Prostate gland (tissue), 2 donors: ENCODE results near the gene ITGAL.

Source experiments
- CTCF ChIP-seq, 4 experiments: fragments of 200-600 bp in 2 of 4; fragments of 450-650 bp in 2 of 4; sonication (generic) in 2 of 4; IDR thresholded peaks; 1 replicate in 3 of 4; 2 replicates in 1 of 4; pipeline ENCODE4 v1.5.1; 2016 to 2019; ENCODE audit warnings: antibody characterized with exemption in 4 of 4, mild to moderate bottlenecking in 2 of 4, moderate library complexity in 2 of 4
- POLR2A ChIP-seq: fragments of 450-650 bp; IDR thresholded peaks from one replicate; pipeline ENCODE4 v1.6.1; 2016; ENCODE audit warnings: antibody characterized with exemption, mild to moderate bottlenecking
- POLR2AphosphoS5 ChIP-seq: sonication (generic); formaldehyde crosslinking; IDR thresholded peaks from one replicate; pipeline ENCODE4 v1.6.1; 2017; ENCODE audit warnings: antibody characterized with exemption

- TF ChIP-seq CTCF (IDR thresholded peaks at IDR 0.05) (peak in 1 of 4 experiments; percentile 1), POLR2A (no peak), POLR2AphosphoS5 (no peak)
Observed at GRCh38 chr16:30535106-30535776, 62.7 kb downstream of the ITGAL start.
